Measurements from ENCODE around the gene NAA30. TPM values are rescaled to one million over a fixed set of nuclear protein-coding genes. Genes with fewer than 3 reads are reported as not detected.
A peak's percentile ranks its signal among the peaks of the same experiment; 100 is the strongest.

Gene NAA30
- polyA plus RNA-seq, 4 donors = 28.1 to 30.7 (median 29.5) TPM

DNA sequence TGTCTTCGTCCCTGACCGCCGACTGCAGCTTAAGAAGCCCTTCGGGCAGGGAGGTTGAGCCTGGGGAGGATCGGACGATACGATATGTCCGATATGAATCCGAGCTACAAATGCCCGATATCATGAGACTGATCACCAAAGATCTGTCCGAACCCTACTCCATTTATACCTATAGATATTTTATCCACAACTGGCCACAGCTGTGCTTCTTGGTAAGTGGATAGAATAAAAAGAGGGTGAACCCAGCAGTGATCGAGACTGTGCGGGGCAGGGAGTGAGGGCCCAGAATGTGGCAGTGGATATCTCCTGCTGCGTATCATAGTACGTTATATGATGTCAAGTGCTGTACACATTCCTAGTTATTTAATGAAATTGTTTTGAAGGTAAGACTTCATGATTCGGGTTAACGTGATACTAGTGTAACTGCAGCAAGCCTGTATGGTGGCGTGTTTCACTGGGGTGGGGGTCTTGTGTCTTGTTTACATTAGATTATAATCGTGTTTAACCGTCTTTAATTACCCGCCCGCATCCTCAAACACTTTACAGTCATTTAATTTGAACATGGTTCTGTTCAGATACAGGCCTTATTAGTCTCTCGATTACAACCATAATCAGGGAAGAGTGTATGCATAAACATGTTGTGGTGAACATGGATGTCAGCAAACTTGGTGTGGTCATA lies 1.3 kb downstream of the NAA30 start:
- peak in 2 of 4 donors; percentile 19 to 21 for DNase-seq (ENCODE audit: low read depth in 4 of 4, low spot score in 2 of 4)

DNA sequence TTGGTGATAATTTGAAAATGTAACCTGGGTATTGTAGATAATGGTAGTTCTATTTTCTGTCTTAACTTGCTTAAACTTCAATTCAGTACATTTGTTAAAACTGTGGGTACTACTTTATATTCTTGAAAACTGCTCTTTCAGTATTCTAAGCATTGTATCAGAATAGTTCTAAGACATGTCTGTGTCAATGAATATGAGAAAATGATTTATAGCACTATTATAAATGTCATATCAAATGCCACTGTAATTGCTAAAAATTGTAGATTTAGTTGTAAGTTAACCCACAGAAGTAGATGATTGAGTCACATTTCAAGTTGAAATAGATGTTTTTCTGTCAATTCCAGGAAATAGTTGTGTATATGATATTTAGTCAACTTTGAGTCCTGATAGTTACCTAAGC lies 2.4 kb downstream of the NAA30 start:
- DNase-seq (ENCODE audit: low read depth in 4 of 4, low spot score in 2 of 4) = no peak

DNA sequence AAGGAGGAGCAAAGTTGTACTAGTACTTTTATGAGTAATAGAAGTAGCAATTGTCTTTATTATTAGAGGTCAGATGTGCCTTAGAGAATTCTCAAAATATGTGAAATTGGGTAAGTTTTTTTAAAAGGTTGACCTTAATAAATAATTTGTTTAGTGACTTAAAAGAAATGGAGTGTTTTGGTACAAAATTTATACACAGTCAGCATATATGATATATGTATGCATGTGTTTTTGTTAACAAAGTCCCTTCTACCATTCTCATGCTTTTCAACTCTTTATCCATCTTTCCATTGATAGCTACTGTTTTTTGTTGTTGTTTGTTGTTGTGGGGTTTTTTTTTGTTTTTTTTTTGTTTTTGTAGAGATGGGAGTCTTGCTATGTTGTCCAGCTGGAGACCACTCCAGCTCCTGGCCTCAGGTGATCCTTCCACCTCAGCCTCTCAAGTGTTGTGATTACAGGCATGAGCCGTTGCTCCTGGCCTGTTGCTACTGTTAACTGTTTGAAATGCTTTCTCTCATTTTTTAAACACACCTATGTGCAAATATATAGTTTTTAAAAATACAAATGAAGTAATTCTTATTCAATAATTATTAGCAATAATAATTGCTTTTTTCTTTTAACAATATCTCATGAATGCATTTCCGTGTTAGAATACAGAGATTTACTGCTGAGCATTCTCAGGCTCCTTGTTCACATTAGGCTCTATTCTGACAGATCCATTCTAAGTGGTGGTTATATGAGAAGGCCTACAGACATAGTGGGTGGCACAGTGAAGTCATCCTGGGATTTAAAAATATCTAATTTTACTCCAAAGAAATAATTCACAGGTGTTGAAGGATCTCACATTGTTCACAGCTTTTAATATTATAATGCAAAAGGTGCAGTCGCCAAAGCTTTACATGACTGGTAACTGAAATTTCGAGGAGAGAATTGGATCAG lies 10.4 kb downstream of the NAA30 start:
- DNase-seq (ENCODE audit: low read depth in 4 of 4, low spot score in 2 of 4) = no peak

DNA sequence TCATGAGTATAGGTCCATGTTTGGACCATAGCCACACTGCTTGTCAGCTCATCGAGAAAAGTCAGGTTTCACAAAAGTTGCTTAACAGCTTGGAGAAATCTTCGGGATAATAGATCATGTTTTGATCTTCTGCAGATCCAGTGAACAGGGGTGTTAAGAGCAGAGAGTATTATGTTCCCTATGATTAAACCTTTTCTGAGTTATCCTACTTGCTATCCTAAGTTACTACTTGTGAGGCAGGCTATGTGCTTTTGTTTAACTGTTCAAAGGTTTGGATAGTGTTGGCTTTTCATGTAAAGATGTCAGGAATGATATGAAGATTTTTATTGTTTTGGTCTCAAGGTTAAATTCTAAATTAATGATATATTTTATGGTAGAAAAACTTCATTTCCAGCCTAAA lies 11.1 kb downstream of the NAA30 start:
- DNase-seq (ENCODE audit: low read depth in 4 of 4, low spot score in 2 of 4) = no peak

DNA sequence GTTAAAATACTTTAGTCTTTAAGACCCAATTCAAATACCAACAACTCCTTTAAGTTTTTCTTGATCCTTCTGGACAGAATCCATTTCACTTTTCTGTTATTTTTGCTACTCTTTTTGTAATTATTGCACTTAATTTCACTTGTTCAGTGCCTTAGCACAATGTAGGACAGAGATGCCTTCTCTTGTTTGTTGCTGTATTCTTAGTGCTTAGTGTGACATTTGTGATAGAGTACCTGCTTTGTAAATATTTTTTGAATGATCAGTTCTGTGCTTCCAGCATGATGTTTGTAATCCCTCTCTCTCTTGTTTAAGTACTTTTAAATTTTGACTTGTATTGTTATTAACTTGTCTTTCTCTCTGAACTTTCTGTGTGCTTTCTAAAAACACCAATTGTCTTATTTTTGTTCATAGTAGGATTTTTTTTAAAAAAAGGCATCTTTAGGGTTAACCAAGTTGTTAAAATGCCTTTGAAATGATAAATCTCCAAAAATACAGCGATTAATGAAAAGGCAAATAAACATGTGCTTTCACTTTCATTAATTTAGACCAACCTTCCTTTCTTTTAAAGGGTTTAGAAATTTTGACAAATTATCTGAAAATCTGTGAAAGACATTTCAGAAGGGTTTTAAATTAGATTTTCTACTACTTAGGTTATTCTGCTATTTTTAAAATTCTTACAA lies 11.9 kb downstream of the NAA30 start:
- no peak for DNase-seq (ENCODE audit: low read depth in 4 of 4, low spot score in 2 of 4)

DNA sequence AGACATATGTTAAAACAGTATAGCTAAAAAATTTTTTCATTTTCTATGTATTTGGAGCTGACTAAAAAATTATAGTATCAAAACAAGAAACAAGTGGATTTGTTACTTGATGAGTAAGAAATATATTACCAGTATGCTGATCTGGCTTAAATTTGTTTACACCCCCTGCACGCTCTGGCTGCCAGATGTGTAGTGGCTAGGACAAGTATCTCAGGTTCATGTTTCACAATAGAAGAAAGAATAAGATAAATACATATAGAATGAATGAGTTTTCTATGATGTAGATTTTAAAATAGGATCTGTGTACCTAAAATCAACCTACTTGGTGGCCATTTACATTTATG lies 13.1 kb downstream of the NAA30 start:
- DNase-seq (ENCODE audit: low read depth in 4 of 4, low spot score in 2 of 4) = no peak

DNA sequence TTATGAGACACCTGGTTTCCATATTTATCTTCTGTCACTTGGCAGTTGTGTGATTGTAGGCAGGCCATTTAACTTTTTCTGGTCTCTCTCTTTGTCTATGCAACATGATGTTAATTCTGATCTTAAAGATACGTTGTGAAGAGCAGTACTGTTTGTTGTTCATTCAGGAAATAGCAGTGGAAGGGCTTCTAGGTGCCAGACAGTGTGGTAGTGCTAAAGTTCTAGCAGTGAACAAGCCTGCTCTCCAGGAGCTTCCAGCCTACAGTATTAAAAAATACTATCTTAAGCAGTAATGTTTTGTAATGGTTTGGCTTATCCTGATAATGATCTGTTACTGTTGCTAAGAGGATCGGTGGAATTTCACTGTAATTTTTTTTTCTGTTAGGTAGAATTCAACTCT lies 15.2 kb downstream of the NAA30 start:
- DNase-seq (ENCODE audit: low read depth in 4 of 4, low spot score in 2 of 4) = no peak

DNA sequence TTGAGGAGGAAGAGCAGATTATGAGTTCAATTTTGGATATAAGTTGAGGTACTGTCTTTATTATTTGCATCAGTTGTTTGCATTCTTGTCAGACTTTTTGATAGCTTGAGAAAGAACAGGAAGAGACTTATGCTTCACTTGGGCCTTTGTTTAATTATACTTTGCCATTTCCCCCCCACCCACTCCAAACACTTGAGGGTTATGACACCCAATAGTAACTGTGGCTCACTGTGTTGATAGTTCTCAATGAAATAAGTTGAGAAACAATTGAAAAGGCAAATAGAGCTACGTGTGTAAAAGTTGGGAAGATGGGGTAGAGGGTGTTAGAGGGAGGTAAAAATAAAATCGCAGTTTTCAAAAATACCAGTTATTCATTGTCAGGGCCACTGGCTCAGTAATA lies 17.7 kb downstream of the NAA30 start:
- no peak for DNase-seq (ENCODE audit: low read depth in 4 of 4, low spot score in 2 of 4)

DNA sequence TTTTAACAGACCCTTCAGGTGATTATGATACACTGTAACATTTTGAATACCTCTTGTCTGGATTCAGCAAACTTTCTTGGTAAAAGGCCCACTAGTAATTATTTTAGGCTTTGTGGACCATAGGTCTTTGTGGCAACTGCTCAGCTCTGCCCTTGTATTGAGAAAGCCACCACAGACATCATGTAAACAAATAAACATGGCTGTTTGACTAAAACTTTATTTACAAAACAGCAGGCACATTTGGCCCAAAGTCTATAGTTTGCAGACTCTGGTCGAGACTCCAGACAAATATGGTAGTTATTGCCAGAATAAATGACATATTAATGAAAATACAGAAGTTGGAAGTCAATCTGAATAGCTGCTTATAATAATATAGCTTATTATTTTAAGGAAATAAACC lies 18.2 kb downstream of the NAA30 start:
- DNase-seq (ENCODE audit: low read depth in 4 of 4, low spot score in 2 of 4) = no peak

DNA sequence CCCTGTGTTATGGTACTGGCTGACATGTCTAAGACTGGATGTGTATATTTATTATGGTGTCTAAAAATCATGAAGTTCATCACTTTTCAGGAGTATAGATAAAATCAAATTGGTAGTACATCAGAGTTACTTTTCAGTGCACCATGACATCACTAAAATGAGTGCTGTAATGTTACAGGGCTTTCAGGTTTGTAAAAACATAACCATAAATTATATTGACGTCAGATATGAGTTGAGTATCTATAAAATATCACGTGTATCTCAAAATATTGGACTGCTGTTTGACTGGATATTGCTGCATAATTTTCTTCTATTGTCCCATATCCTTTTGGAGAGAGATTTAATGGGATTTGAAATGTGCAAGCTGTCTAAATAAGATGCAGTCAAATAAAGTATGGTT lies 22.0 kb downstream of the NAA30 start:
- DNase-seq (ENCODE audit: low read depth in 4 of 4, low spot score in 2 of 4) = no peak

DNA sequence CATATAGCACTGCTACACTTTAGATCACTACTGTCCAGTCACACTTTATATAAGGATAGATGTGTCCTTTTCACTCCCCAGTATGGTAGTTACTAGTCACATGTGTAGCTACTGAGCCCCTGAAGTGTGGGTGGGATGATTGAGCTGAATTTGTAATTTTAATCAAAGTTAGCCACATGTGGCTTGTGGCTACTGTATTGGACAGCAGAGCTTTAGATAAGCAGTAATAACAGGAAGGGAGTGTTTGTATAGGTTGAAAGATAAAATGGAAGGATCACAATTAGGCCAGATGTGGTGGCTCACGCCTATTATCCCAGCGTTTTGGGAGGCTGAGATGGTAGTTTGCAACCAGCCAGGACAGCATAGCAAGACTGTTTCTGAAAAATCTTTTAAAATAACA lies 23.5 kb downstream of the NAA30 start:
- no peak for DNase-seq (ENCODE audit: low read depth in 4 of 4, low spot score in 2 of 4)

DNA sequence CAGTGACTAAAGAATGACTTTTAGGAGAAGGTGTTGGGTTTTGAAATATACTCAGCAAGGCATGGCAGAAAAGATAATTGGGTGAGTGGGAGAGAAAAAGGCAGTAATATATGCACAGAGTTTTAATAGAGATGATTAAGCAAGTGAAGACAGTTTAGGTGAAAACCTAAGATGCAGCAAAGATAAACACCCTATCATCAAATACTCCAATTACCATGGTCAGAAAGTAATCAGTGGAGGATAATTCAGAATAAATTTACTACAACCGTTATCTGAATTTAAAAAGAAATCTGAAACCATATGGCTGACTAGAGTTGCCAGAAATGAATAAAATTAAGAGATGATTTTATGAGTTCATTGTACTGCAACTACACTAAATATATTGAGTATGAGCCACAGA lies 26.8 kb downstream of the NAA30 start:
- DNase-seq (ENCODE audit: low read depth in 4 of 4, low spot score in 2 of 4) = no peak

DNA sequence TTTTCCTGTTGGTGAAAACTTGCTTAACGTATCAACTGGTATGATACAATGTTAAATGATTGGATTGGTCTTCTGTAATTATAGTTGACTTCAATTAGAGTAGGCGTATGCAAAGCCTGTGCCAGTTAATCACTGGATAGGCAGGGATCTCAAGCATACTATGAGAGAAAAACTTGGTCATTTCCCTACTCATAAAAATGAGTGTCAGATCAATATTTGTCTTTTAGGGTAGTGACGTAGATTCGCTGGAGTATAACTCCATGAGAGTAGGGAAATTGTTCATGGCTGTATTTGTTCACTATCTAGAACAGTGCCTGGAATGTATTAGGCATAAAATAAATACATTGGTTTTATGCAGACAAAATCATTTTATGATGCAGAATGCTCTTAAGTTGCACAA lies 28.6 kb downstream of the NAA30 start:
- no peak for DNase-seq (ENCODE audit: low read depth in 4 of 4, low spot score in 2 of 4)

DNA sequence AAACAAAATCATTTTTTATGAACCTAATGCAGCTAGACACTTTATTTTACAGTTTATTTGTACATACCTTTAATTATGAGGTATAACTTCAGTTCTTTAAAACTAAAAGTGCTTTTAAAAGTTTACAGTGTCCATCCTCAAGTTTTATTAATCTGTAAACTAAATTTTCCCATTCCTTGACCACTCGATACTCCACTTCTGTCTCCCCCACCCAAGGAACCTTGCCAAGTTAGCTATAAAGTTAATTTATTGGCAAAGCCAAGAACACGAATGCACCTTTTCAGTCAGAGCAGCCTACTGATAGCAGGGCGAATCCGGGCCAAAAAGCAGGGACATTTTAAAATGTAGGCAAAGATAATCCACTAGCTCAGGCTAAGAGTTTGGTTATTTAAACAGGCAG lies 29.6 kb downstream of the NAA30 start:
- no peak for DNase-seq (ENCODE audit: low read depth in 4 of 4, low spot score in 2 of 4)

DNA sequence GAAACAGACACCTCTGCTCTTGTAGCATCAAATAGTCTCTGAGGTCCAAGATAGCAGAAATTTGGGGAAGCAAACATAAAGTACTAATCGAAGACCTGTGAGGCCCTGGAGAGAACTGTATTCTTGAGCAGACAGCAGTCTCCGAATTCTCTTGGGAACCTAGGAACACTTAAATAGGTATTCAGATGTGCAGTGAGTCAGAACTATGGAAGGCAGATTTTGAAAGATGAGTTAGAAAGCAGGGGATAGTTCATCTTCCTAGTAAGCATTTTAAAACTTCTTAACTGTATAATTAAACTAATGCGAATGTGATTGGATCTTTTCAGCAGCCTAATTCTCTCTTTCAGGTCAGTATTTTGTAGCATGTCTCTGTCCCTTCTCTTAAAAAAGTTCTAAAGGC lies 30.6 kb downstream of the NAA30 start:
- DNase-seq (ENCODE audit: low read depth in 4 of 4, low spot score in 2 of 4) = no peak

DNA sequence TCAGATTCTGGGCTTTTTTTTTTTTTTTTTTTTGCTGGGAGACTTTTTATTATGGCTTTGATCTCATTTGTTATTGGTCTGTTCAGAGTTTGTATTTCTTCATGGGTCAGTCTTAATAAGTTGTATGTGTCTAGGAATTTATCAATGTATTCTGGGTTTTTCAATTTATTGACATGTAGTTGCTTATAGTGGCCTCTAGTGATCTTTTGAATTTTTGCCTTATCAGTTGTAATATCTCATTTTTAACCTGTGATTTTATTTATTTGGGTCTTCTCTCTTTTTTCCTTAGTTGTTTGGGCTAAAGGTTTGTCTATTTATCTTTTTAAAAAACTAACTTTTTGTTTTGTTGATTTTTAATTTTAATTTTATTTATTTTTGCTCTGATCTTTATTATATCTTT lies 45.5 kb downstream of the NAA30 start:
- DNase-seq (ENCODE audit: low read depth in 4 of 4, low spot score in 2 of 4) = no peak

DNA sequence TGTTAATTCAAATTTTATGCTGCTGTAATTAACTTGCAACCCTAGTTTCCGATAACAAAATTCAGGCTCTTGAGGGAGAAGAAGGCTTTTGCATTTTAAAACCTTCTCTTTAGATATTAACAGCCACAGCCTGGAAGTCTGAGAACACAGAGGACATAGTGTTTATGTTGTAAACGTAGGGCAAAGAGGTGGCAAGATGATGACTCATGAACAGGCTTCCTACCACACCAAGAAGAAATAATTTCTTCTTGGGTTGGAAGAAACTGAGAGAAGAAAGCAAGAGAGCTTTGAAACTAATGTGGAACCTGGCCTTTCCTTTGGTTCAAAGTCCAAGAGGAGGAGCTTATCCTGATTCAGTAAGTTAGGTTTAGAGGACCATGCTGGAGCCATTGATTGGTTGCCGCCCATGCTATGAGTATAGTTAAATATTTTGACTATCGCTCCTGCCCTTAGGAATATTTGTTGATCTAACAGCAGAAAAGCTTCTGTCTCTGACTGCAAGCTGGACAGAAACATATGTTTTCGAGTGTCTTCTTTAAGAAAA lies 71.5 kb downstream of the NAA30 start:
- no peak for DNase-seq (ENCODE audit: low read depth in 4 of 4, low spot score in 2 of 4)

DNA sequence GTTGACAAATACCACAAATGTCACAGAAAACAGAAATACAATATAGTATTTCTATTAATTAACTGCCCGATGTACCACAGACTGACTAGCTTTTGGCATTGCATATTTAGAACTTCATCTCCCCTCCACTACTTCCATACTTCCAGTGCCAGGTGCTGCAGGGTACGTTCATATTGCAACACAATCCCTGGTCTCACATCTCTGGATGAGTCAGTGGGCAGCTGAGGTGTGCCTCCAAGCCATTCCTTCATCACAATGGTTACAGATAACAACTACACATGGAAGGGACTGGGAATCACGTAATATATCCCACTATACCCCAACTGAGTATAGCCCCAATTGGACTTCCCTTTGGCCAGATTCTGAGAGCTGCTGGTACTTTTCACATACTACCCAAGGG lies 72.2 kb downstream of the NAA30 start:
- no peak for DNase-seq (ENCODE audit: low read depth in 4 of 4, low spot score in 2 of 4)

DNA sequence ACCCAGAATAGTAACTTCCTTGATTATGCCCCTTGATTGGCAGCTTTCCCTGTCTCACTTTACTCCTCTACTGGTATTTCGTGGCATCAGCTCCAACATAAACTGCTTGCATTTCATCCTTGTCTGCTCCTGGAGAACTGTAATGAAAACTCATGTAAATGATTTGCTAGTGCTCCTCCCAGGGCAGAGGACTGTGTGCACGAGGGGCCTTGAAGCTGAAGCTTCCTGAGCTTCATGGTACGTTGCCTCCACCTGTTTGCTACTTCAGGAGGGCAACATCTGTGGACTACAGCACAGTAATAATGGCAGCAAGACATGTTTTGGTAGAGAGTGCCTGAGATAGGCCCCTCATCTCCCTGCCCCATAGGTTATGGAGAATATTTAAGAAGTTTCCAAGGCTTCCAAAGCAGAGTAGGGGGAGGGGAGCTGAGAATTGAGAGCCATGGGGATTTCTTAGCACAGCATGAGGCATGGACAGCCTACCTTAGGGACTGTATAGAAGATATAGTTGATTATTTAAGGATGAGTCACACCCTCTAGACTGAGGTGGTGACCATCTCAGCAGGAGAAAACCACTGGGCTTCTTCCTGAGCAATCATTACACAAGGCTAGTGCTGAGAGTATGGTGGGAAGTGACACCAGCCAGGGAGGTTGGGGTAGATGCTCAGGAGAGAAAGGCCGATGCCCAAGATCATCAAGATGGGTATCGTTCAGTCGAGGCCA lies 73.8 kb downstream of the NAA30 start:
- peak in 1 of 4 donors; percentile 28 for DNase-seq (ENCODE audit: low read depth in 4 of 4, low spot score in 2 of 4)
